ENCODE data around the gene IL18. TPM values are rescaled to one million over a fixed set of nuclear protein-coding genes. Genes with fewer than 3 reads are reported as not detected.

The IL18 gene
- total RNA-seq, 1 experiment from 2014 or later = 0.31 TPM

DNA sequence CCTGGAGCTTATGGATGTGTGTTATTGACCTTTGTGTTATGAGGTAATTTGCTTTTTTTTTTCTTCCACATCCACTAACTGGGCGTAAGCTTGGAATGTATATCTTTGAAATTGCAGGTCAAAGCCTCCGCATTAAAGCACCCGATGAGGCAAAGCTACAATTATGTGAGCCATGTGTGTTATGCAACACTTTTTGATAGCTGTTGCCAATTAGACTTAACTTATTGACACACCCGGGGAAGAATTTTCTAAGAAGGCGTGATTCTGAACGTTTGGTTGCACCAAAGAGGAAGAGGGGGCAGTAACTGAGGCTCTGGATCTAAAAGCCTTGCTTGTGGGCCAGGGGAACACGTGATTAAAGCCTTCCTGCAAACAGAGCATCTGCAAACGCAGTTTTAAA, 2.7 kb upstream of the IL18 start:
- Histone ChIP-seq H3K9ac (ENCODE audit: extremely low read depth, insufficient read length, low read length) (no peak overlapping the region), H3K4ac (ENCODE audit: low read depth, low read length) (no peak overlapping the region), H3K79me2 (ENCODE audit: insufficient read depth, low read length) (no peaks in the 10 kb centered on the region), H3K79me1 (ENCODE audit: insufficient read depth, low read depth, low read length, poor library complexity, severe bottlenecking) (no peaks in the 10 kb centered on the region), H4K5ac (ENCODE audit: insufficient read length, low read depth, low read length) (no peak overlapping the region), H2AK5ac (ENCODE audit: insufficient read length, low read length) (no peak overlapping the region), H3K27ac (ENCODE audit: insufficient read length, low read depth, low read length) (no peak overlapping the region), H4K20me1 (ENCODE audit: control insufficient read depth, insufficient read depth, insufficient read length) (no peaks in the 10 kb centered on the region), H2BK20ac (ENCODE audit: low read depth, low read length, poor library complexity, severe bottlenecking) (no peak overlapping the region), H3K23ac (ENCODE audit: insufficient read length, low read depth, low read length) (no peak overlapping the region), H2BK12ac (ENCODE audit: insufficient read length, low read depth, low read length) (no peak overlapping the region), H2BK5ac (ENCODE audit: insufficient read length, low read length) (no peak overlapping the region), H3K9me3 (ENCODE audit: control insufficient read depth, low read depth, low read length) (no peaks in the 10 kb centered on the region), H2BK15ac (ENCODE audit: low read depth, low read length) (no peak overlapping the region), H4K8ac (replicated peaks; ENCODE audit: insufficient read length, low read depth, low read length) (no peak overlapping the region), H3K27me3 (ENCODE audit: insufficient read depth, low read length) (no peaks in the 10 kb centered on the region), H2BK120ac (ENCODE audit: low read depth, low read length, poor library complexity, severe bottlenecking) (no peak overlapping the region), H3K18ac (ENCODE audit: insufficient read length, low read depth, low read length) (no peak overlapping the region), H3K23me2 (ENCODE audit: insufficient read length, low read depth, low read length, poor library complexity, severe bottlenecking) (no peaks in the 10 kb centered on the region), H3T11ph (ENCODE audit: low read length) (no peak overlapping the region), H4K91ac (ENCODE audit: insufficient read length, low read depth, low read length) (no peak overlapping the region), H3K4me1 (ENCODE audit: insufficient read depth, low read length) (peaks cover 3% of the 10 kb centered on the region; the same call in 1 of the 2 replicates), H2AFZ (ENCODE audit: low read length) (no peak overlapping the region), H3K14ac (ENCODE audit: insufficient read depth, low read length) (no peak overlapping the region), H3K56ac (ENCODE audit: insufficient read length, low read depth, low read length) (no peak overlapping the region), H3K4me2 (ENCODE audit: insufficient read depth, insufficient read length, low read length) (no peak overlapping the region)
- no peak overlapping the region for H3K4me3 Mint-ChIP-seq
- peaks cover 2% of the 10 kb centered on the region; the same call in 1 of the 2 replicates for H3K27me3 Mint-ChIP-seq (ENCODE audit: low read depth)
- peaks cover 7 to 8% of the 10 kb centered on the region in 2 experiments for H3K4me1 Mint-ChIP-seq
- no CpG with 5 or more reads among the region's 8 CpGs for WGBS (ENCODE audit: extremely low coverage, insufficient read length, low lambda C conversion rate)
- DNase-seq = no peak
- H3K36me3 Mint-ChIP-seq (ENCODE audit: insufficient read depth in 1 of 3, low read depth in 3 of 3) = no peaks in the 10 kb centered on the region
- H3K27ac Mint-ChIP-seq = no peak overlapping the region
- H3K9me3 Mint-ChIP-seq = no peaks in the 10 kb centered on the region
- TF ChIP-seq, protein P1, sequence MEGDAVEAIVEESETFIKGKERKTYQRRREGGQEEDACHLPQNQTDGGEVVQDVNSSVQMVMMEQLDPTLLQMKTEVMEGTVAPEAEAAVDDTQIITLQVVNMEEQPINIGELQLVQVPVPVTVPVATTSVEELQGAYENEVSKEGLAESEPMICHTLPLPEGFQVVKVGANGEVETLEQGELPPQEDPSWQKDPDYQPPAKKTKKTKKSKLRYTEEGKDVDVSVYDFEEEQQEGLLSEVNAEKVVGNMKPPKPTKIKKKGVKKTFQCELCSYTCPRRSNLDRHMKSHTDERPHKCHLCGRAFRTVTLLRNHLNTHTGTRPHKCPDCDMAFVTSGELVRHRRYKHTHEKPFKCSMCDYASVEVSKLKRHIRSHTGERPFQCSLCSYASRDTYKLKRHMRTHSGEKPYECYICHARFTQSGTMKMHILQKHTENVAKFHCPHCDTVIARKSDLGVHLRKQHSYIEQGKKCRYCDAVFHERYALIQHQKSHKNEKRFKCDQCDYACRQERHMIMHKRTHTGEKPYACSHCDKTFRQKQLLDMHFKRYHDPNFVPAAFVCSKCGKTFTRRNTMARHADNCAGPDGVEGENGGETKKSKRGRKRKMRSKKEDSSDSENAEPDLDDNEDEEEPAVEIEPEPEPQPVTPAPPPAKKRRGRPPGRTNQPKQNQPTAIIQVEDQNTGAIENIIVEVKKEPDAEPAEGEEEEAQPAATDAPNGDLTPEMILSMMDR (conservative IDR thresholded peaks at IDR 0.05) = no peak

Data from H9 (cell line).